OCI-LY1 (cell line): ENCODE results near the gene CCDC141.

Experiments
- CTCF ChIP-seq: fragments of 200-600 bp; sonication (generic), shearing (Covaris generic); IDR thresholded peaks from 2 replicates; pipeline ENCODE4 v1.5.1; 2017; ENCODE audit warnings: mild to moderate bottlenecking, antibody characterized with exemption, low read length, moderate library complexity, mixed read lengths
- EZH2 ChIP-seq: fragments of 200-600 bp; sonication (generic), shearing (Covaris generic); IDR thresholded peaks from 2 replicates; pipeline ENCODE4 v1.8.0; 2017; ENCODE audit warnings: borderline replicate concordance, mixed run types, mild to moderate bottlenecking, antibody characterized with exemption, low read length, moderate library complexity, mixed read lengths

GRCh38 chr2:179049203-179049545 is 763 bp downstream of the CCDC141 start:
- TF ChIP-seq CTCF (no peak), EZH2 (no peak)
